Measurements from ENCODE around the gene STH. TPM values are rescaled to one million over a fixed set of nuclear protein-coding genes. Genes with fewer than 3 reads are reported as not detected.

The STH gene
- total RNA-seq, 1 donor from 2014 or later: not detected

Other genes starting within 250 kb of the STH start
- not detected in 2 replicates for gene CRHR1, start 214.9 kb upstream of the STH start, total RNA-seq
- not detected in 2 replicates for gene SPPL2C, start 154.4 kb upstream of the STH start, total RNA-seq
- 0.37 and 0.47 TPM in 2 replicates for gene MAPT, start 104.7 kb upstream of the STH start, total RNA-seq
- 79.7 and 82.8 TPM in 2 replicates for gene KANSL1, start 194.2 kb downstream of the STH start, total RNA-seq

All from activated CD4-positive, alpha-beta T cell treated with anti-CD3 and anti-CD28 coated beads, Interleukin-2, amount 10 ng/mL, durations not matched to agents 24 days and 14 days (primary cell).